ENCODE measurements around the gene AFAP1. TPM values are rescaled to one million over a fixed set of nuclear protein-coding genes. Genes with fewer than 3 reads are reported as not detected.

AFAP1 gene
- total and polyA plus RNA-seq, 2 experiments from 2014 or later: 10.5 to 31.9 TPM

- H3K36me3 ChIP-seq: no peaks in the 10 kb centered on the region
- peak; percentile 54 for TF ChIP-seq CTCF (IDR thresholded peaks at IDR 0.05; ENCODE audit: low read depth, low read length)
- H3K9me3 ChIP-seq (ENCODE audit: low read depth): no peaks in the 10 kb centered on the region
- no peak overlapping the region for H3K4me3 ChIP-seq
- H3K4me1 ChIP-seq (ENCODE audit: low read depth): peaks cover 32% of the 10 kb centered on the region
- peak overlapping the region; percentile 52 for H3K27ac ChIP-seq
- H3K27me3 ChIP-seq: no peaks in the 10 kb centered on the region
- DNase-seq (ENCODE audit: low read depth in 1 of 2, low spot score in 1 of 2): peak; percentile 33 to 63
These were observed 63.3 kb downstream of the AFAP1 start for GRCh38 chr4:7876201-7876875.

GRCh38 chr4:7874838-7875237 lies 64.8 kb downstream of the AFAP1 start:
- Histone ChIP-seq H3K4me3 (no peak overlapping the region), H3K27me3 (no peaks in the 10 kb centered on the region), H3K27ac (no peak overlapping the region), H3K9me3 (ENCODE audit: low read depth) (no peaks in the 10 kb centered on the region), H3K4me1 (ENCODE audit: low read depth) (peaks cover 32% of the 10 kb centered on the region), H3K36me3 (no peaks in the 10 kb centered on the region)
- no peak for TF ChIP-seq CTCF (IDR thresholded peaks at IDR 0.05; ENCODE audit: low read depth, low read length)
- DNase-seq (ENCODE audit: low read depth in 1 of 2, low spot score in 1 of 2): no peak

- no peak for TF ChIP-seq CTCF (IDR thresholded peaks at IDR 0.05; ENCODE audit: low read depth, low read length)
- H3K27me3 ChIP-seq: no peaks in the 10 kb centered on the region
- no peaks in the 10 kb centered on the region for H3K9me3 ChIP-seq (ENCODE audit: low read depth)
- DNase-seq (ENCODE audit: low read depth in 1 of 2, low spot score in 1 of 2): no peak
- peaks cover 26% of the 10 kb centered on the region for H3K4me1 ChIP-seq (ENCODE audit: low read depth)
- no peak overlapping the region for H3K27ac ChIP-seq
- no peak overlapping the region for H3K4me3 ChIP-seq
- no peaks in the 10 kb centered on the region for H3K36me3 ChIP-seq
These were observed 65.8 kb downstream of the AFAP1 start for GRCh38 chr4:7873881-7874280.

- peak in 1 of 2 donors; percentile 80 for DNase-seq (ENCODE audit: low read depth in 1 of 2, low spot score in 1 of 2)
- H3K27ac ChIP-seq: no peak overlapping the region
These were observed 67.3 kb downstream of the AFAP1 start for GRCh38 chr4:7872264-7872771.

GRCh38 chr4:7871356-7871755 lies 68.3 kb downstream of the AFAP1 start:
- H3K36me3 ChIP-seq: peaks cover 4% of the 10 kb centered on the region
- peaks cover 5% of the 10 kb centered on the region for H3K4me1 ChIP-seq (ENCODE audit: low read depth)
- H3K9me3 ChIP-seq (ENCODE audit: low read depth): no peaks in the 10 kb centered on the region
- DNase-seq (ENCODE audit: low read depth in 1 of 2, low spot score in 1 of 2): no peak
- H3K27me3 ChIP-seq: no peaks in the 10 kb centered on the region
- TF ChIP-seq CTCF (IDR thresholded peaks at IDR 0.05; ENCODE audit: low read depth, low read length): no peak
- H3K27ac ChIP-seq: no peak overlapping the region
- H3K4me3 ChIP-seq: no peak overlapping the region

More at GRCh38 chr4:7872264-7872771, 67.3 kb downstream of the AFAP1 start:
- Histone ChIP-seq H3K27me3 (no peaks in the 10 kb centered on the region), H3K36me3 (peaks cover 2% of the 10 kb centered on the region), H3K9me3 (ENCODE audit: low read depth) (no peaks in the 10 kb centered on the region), H3K4me1 (ENCODE audit: low read depth) (peaks cover 15% of the 10 kb centered on the region), H3K4me3 (no peak overlapping the region)
- TF ChIP-seq CTCF (IDR thresholded peaks at IDR 0.05; ENCODE audit: low read depth, low read length): no peak

All from cardiac muscle cell (in vitro differentiated cells and primary cell).